ENCODE results near the gene ING5.

Gene ING5

GRCh38 chr2:241706537-241706936, 4.7 kb downstream of the ING5 start:
- DNase-seq (ENCODE audit: low read depth in 2 of 2): no peak

GRCh38 chr2:241708879-241709278, 7.0 kb downstream of the ING5 start:
- DNase-seq (ENCODE audit: low read depth in 2 of 2): no peak

- no peak for DNase-seq (ENCODE audit: low read depth in 2 of 2)
These were observed 17.3 kb downstream of the ING5 start for GRCh38 chr2:241719093-241719492.

- no peak for DNase-seq (ENCODE audit: low read depth in 2 of 2)
These were observed 18.3 kb downstream of the ING5 start for GRCh38 chr2:241720099-241720498.

- DNase-seq (ENCODE audit: low read depth in 2 of 2): no peak
These were observed 18.7 kb downstream of the ING5 start for GRCh38 chr2:241720560-241720959.

- no peak for DNase-seq (ENCODE audit: low read depth in 2 of 2)
These were observed 20.0 kb downstream of the ING5 start for GRCh38 chr2:241721852-241722251.

GRCh38 chr2:241722896-241723454, 21.1 kb downstream of the ING5 start:
- no peak for DNase-seq (ENCODE audit: low read depth in 2 of 2)

- DNase-seq (ENCODE audit: low read depth in 2 of 2): no peak
These were observed 22.6 kb downstream of the ING5 start for GRCh38 chr2:241724259-241724974.

GRCh38 chr2:241724975-241725870, 23.4 kb downstream of the ING5 start:
- no peak for DNase-seq (ENCODE audit: low read depth in 2 of 2)

GRCh38 chr2:241726459-241726858, 24.6 kb downstream of the ING5 start:
- no peak for DNase-seq (ENCODE audit: low read depth in 2 of 2)

GRCh38 chr2:241728000-241728399, 26.2 kb downstream of the ING5 start:
- no peak for DNase-seq (ENCODE audit: low read depth in 2 of 2)

- DNase-seq (ENCODE audit: low read depth in 2 of 2): no peak
These were observed 26.8 kb downstream of the ING5 start for GRCh38 chr2:241728627-241729026.

GRCh38 chr2:241729868-241730267, 28.0 kb downstream of the ING5 start:
- DNase-seq (ENCODE audit: low read depth in 2 of 2): no peak

GRCh38 chr2:241730671-241731293, 28.9 kb downstream of the ING5 start:
- DNase-seq (ENCODE audit: low read depth in 2 of 2): no peak

GRCh38 chr2:241732513-241733186, 30.8 kb downstream of the ING5 start:
- DNase-seq (ENCODE audit: low read depth in 2 of 2): peak; percentile 56 to 63

- DNase-seq (ENCODE audit: low read depth in 2 of 2): no peak
These were observed 31.8 kb downstream of the ING5 start for GRCh38 chr2:241733391-241734207.

GRCh38 chr2:241734208-241734466, 32.3 kb downstream of the ING5 start:
- no peak for DNase-seq (ENCODE audit: low read depth in 2 of 2)

- peak; percentile 85 to 91 for DNase-seq (ENCODE audit: low read depth in 2 of 2)
These were observed 32.8 kb downstream of the ING5 start, which contains the start of gene D2HGDH for GRCh38 chr2:241734467-241735208. Gene D2HGDH, plus strand, starts transcription at chr2:241734630. Its CDS starts 595 bp downstream, at chr2:241735225.

- no peak for DNase-seq (ENCODE audit: low read depth in 2 of 2)
These were observed 34.3 kb downstream of the ING5 start for GRCh38 chr2:241736111-241736510.

- no peak for DNase-seq (ENCODE audit: low read depth in 2 of 2)
These were observed 36.3 kb downstream of the ING5 start for GRCh38 chr2:241738040-241738686.
